H9 (cell line): ENCODE results near the gene NUDT3. TPM values are rescaled to one million over a fixed set of nuclear protein-coding genes. Genes with fewer than 3 reads are reported as not detected.
A peak's percentile ranks its signal among the peaks of the same experiment; 100 is the strongest.

Experiments
- DNase-seq: peaks from one replicate; pipeline ENCODE4 v3.0.0-alpha.2; 2017
- H2AFZ ChIP-seq: one replicate; pipeline ENCODE4 v1.6.1; 2013; ENCODE audit warnings: mild to moderate bottlenecking, low read length, control low read depth, moderate library complexity
- H2AK5ac ChIP-seq: 2 replicates; pipeline ENCODE4 v1.6.1; 2013; ENCODE audit warnings: low read length, control low read depth, mixed read lengths; ENCODE audit not compliant: insufficient read length
- H2BK120ac ChIP-seq: one replicate; pipeline ENCODE4 v1.6.1; 2013; ENCODE audit warnings: low read depth, mild to moderate bottlenecking, low read length, control low read depth, inconsistent platforms; ENCODE audit not compliant: poor library complexity, severe bottlenecking
- H2BK12ac ChIP-seq: 2 replicates; pipeline ENCODE4 v1.6.1; 2013; ENCODE audit warnings: low read length, control low read depth, mixed read lengths, low read depth; ENCODE audit not compliant: insufficient read length
- H2BK15ac ChIP-seq: 2 replicates; pipeline ENCODE4 v1.6.1; 2013; ENCODE audit warnings: low read depth, low read length, control low read depth
- H2BK20ac ChIP-seq: one replicate; pipeline ENCODE4 v1.6.1; 2013; ENCODE audit warnings: low read depth, mild to moderate bottlenecking, low read length, control low read depth, inconsistent platforms; ENCODE audit not compliant: poor library complexity, severe bottlenecking
- H2BK5ac ChIP-seq: 2 replicates; pipeline ENCODE4 v1.6.1; 2013; ENCODE audit warnings: low read length, control low read depth, mixed read lengths; ENCODE audit not compliant: insufficient read length
- H3K14ac ChIP-seq: 2 replicates; pipeline ENCODE4 v1.6.1; 2013; ENCODE audit warnings: low read length, control low read depth; ENCODE audit not compliant: insufficient read depth
- H3K18ac ChIP-seq: 2 replicates; pipeline ENCODE4 v1.6.1; 2013; ENCODE audit warnings: low read depth, mild to moderate bottlenecking, mixed read lengths, low read length, control low read depth; ENCODE audit not compliant: insufficient read length
- H3K23ac ChIP-seq: 2 replicates; pipeline ENCODE4 v1.6.1; 2013; ENCODE audit warnings: low read length, control low read depth, mixed read lengths, low read depth; ENCODE audit not compliant: insufficient read length
- H3K23me2 ChIP-seq: 2 replicates; pipeline ENCODE4 v1.6.1; 2013; ENCODE audit warnings: low read depth, mild to moderate bottlenecking, mixed read lengths, low read length, control low read depth; ENCODE audit not compliant: insufficient read length, poor library complexity, severe bottlenecking
- H3K27ac ChIP-seq: 2 replicates; pipeline ENCODE4 v1.5.1; 2013; ENCODE audit warnings: low read length, control low read depth, mixed read lengths, low read depth; ENCODE audit not compliant: insufficient read length
- H3K27me3 ChIP-seq: 2 replicates; pipeline ENCODE4 v1.6.1; 2013; ENCODE audit warnings: low read length, control low read depth, inconsistent platforms; ENCODE audit not compliant: insufficient read depth
- H3K4ac ChIP-seq: 2 replicates; pipeline ENCODE4 v1.6.1; 2013; ENCODE audit warnings: low read depth, mild to moderate bottlenecking, control low read depth, inconsistent platforms, low read length, moderate library complexity
- H3K4me1 ChIP-seq: 2 replicates; pipeline ENCODE4 v1.6.1; 2013; ENCODE audit warnings: low read length, control low read depth, inconsistent platforms; ENCODE audit not compliant: insufficient read depth
- H3K4me2 ChIP-seq: 2 replicates; pipeline ENCODE4 v1.6.1; 2013; ENCODE audit warnings: low read length, control low read depth, mixed read lengths; ENCODE audit not compliant: insufficient read length, insufficient read depth
- H3K56ac ChIP-seq: 2 replicates; pipeline ENCODE4 v1.6.1; 2013; ENCODE audit warnings: low read depth, mild to moderate bottlenecking, mixed read lengths, low read length, control low read depth; ENCODE audit not compliant: insufficient read length
- H3K79me1 ChIP-seq: 2 replicates; pipeline ENCODE4 v1.6.1; 2013; ENCODE audit warnings: low read depth, mild to moderate bottlenecking, moderate library complexity, low read length, control low read depth, inconsistent platforms; ENCODE audit not compliant: insufficient read depth, poor library complexity, severe bottlenecking
- H3K79me2 ChIP-seq: 2 replicates; pipeline ENCODE4 v1.6.1; 2013; ENCODE audit warnings: low read length, control low read depth, inconsistent platforms; ENCODE audit not compliant: insufficient read depth
- H3K9ac ChIP-seq: 2 replicates; pipeline ENCODE4 v1.6.1; 2013; ENCODE audit warnings: low read length, control low read depth, mixed read lengths; ENCODE audit not compliant: insufficient read length; ENCODE audit errors: extremely low read depth
- H3K9me3 ChIP-seq: one replicate; pipeline ENCODE4 v1.6.1; 2013; ENCODE audit warnings: low read depth, low read length, inconsistent platforms; ENCODE audit not compliant: control insufficient read depth
- H3T11ph ChIP-seq: one replicate; pipeline ENCODE4 v1.6.1; 2013; ENCODE audit warnings: mild to moderate bottlenecking, low read length, control low read depth, inconsistent platforms
- H4K20me1 ChIP-seq: one replicate; pipeline ENCODE4 v1.6.1; 2013; ENCODE audit not compliant: control insufficient read depth, insufficient read length, insufficient read depth
- H4K5ac ChIP-seq: 2 replicates; pipeline ENCODE4 v1.6.1; 2013; ENCODE audit warnings: low read depth, mild to moderate bottlenecking, mixed read lengths, low read length, control low read depth; ENCODE audit not compliant: insufficient read length
- H4K8ac ChIP-seq: replicated peaks from 2 replicates; pipeline ENCODE4 v1.6.1; 2013; ENCODE audit warnings: low read length, control low read depth, mixed read lengths, low read depth; ENCODE audit not compliant: insufficient read length
- H4K91ac ChIP-seq: 2 replicates; pipeline ENCODE4 v1.6.1; 2013; ENCODE audit warnings: low read depth, mild to moderate bottlenecking, moderate library complexity, mixed read lengths, low read length, control low read depth; ENCODE audit not compliant: insufficient read length
- H3K27ac Mint-ChIP-seq, 3 experiments: 2 replicates in 2 of 3; 3 replicates in 1 of 3; pipeline ENCODE4 v1.8.0; 2020 to 2021; ENCODE audit warnings: mixed read lengths in 3 of 3, mild to moderate bottlenecking in 1 of 3, moderate library complexity in 1 of 3
- H3K27me3 Mint-ChIP-seq: 2 replicates; pipeline ENCODE4 v1.8.0; 2021; ENCODE audit warnings: low read depth, mild to moderate bottlenecking, moderate library complexity, mixed read lengths
- H3K36me3 Mint-ChIP-seq, 3 experiments: 2 replicates in 2 of 3; 3 replicates in 1 of 3; pipeline ENCODE4 v1.8.0; 2020 to 2021; ENCODE audit warnings: low read depth in 3 of 3, mixed read lengths in 3 of 3; ENCODE audit not compliant: insufficient read depth in 1 of 3
- H3K4me1 Mint-ChIP-seq, 2 experiments: 2 replicates each; pipeline ENCODE4 v1.8.0; 2020; ENCODE audit warnings: mixed read lengths in 2 of 2
- H3K4me3 Mint-ChIP-seq, 2 experiments: 2 replicates in 1 of 2; 3 replicates in 1 of 2; pipeline ENCODE4 v1.8.0; 2020 to 2021; ENCODE audit warnings: mild to moderate bottlenecking in 2 of 2, mixed read lengths in 2 of 2, moderate library complexity in 1 of 2
- H3K9me3 Mint-ChIP-seq, 2 experiments: 2 replicates in 1 of 2; 3 replicates in 1 of 2; pipeline ENCODE4 v1.8.0; 2020; ENCODE audit warnings: mild to moderate bottlenecking in 2 of 2, mixed read lengths in 2 of 2, moderate library complexity in 1 of 2
- WGBS: extraction: QIAGEN DNeasy Blood & Tissue Kit; methylation state at CpG from one replicate; pipeline ENCODE4 v1.1.7; 2013; ENCODE audit warnings: missing lambda C conversion rate, low lambda C conversion rate, mixed read lengths; ENCODE audit not compliant: insufficient read length; ENCODE audit errors: extremely low coverage; 5-methylcytosine and 5-hydroxymethylcytosine counted together
- total RNA-seq: library from RNA; stranded (reverse); gene quantifications from 2 replicates; pipeline ENCODE4 v1.2.1, GENCODE V29; 2021
- TF ChIP-seq, protein P1 (sequence below): fragments of 200-600 bp; sonication (generic); conservative IDR thresholded peaks from 3 replicates; pipeline ENCODE4 v1.8.0; 2021; ENCODE audit warnings: antibody characterized with exemption, mild to moderate bottlenecking

NUDT3 gene
- total RNA-seq, 1 experiment from 2014 or later = 23.6 TPM

DNA sequence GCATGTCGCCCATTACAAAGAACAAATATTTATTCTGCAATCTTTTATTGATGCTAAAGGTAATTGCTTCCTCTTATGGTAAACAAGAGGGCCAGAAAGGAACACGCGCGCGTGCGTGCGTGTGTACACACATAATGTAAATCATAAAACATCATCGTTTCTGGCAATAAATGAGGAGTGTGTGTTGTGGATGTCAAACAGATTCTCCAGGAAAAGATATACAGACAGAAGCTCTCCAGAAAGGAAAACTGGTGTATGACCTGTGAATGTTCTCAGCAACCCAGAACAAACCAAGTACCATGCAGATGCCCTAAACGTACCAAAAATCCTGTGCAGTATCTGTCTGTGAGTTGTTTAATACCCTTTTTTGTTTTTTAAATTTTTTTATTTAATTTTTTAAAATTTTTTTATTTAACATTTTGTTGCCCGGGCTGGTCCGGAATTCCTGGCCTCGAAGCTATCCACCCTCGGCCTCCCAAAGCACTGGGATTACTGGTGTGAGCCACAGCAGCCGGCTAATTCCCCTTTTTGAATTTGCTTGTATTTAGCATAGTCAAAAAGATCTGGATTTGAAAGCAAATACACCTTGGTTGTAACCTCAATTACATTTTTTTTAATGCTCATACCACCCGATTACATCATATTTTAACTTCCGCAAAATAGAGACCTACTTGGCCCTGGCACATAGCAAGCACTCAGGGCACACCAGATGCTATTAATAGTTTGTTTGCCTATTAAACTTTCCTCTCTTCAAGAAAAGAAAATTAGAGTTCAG is 909 bp upstream of the NUDT3 start:
- H4K20me1 ChIP-seq = no peaks in the 10 kb centered on the region
- H2BK5ac ChIP-seq = no peak overlapping the region
- H3K9me3 ChIP-seq = no peaks in the 10 kb centered on the region
- no peak overlapping the region for H2BK12ac ChIP-seq
- no peak overlapping the region for H3K14ac ChIP-seq
- H3K56ac ChIP-seq = no peak overlapping the region
- H2BK15ac ChIP-seq = no peak overlapping the region
- H3T11ph ChIP-seq = no peak overlapping the region
- H2BK20ac ChIP-seq = no peak overlapping the region
- no peak overlapping the region for H3K18ac ChIP-seq
- peaks cover 17 to 19% of the 10 kb centered on the region in 2 experiments for H3K4me1 Mint-ChIP-seq
- TF ChIP-seq, protein P1, sequence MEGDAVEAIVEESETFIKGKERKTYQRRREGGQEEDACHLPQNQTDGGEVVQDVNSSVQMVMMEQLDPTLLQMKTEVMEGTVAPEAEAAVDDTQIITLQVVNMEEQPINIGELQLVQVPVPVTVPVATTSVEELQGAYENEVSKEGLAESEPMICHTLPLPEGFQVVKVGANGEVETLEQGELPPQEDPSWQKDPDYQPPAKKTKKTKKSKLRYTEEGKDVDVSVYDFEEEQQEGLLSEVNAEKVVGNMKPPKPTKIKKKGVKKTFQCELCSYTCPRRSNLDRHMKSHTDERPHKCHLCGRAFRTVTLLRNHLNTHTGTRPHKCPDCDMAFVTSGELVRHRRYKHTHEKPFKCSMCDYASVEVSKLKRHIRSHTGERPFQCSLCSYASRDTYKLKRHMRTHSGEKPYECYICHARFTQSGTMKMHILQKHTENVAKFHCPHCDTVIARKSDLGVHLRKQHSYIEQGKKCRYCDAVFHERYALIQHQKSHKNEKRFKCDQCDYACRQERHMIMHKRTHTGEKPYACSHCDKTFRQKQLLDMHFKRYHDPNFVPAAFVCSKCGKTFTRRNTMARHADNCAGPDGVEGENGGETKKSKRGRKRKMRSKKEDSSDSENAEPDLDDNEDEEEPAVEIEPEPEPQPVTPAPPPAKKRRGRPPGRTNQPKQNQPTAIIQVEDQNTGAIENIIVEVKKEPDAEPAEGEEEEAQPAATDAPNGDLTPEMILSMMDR = no peak
- H3K27me3 ChIP-seq = no peaks in the 10 kb centered on the region
- no peak overlapping the region for H4K91ac ChIP-seq
- H3K36me3 Mint-ChIP-seq = peaks cover 4 to 11% (median 5%) of the 10 kb centered on the region in 3 experiments
- peaks cover 12 to 14% of the 10 kb centered on the region in 2 experiments for H3K9me3 Mint-ChIP-seq
- WGBS = 100% methylated on average over 2 of the region's 16 CpGs
- peak overlapping the region; percentile 58 for H3K4me2 ChIP-seq
- H3K27ac ChIP-seq = no peak overlapping the region
- H3K4ac ChIP-seq = no peak overlapping the region
- H3K4me1 ChIP-seq = no peaks in the 10 kb centered on the region
- H4K8ac ChIP-seq = no peak overlapping the region
- peak overlapping the region; percentile 31 to 72; a peak in 4 of 5 replicates for H3K4me3 Mint-ChIP-seq
- DNase-seq = no peak
- H2BK120ac ChIP-seq = no peak overlapping the region
- H4K5ac ChIP-seq = no peak overlapping the region
- H2AFZ ChIP-seq = no peak overlapping the region
- H2AK5ac ChIP-seq = no peak overlapping the region
- H3K23ac ChIP-seq = no peak overlapping the region
- no peak overlapping the region for H3K27ac Mint-ChIP-seq
- H3K79me1 ChIP-seq = no peaks in the 10 kb centered on the region
- peaks cover 4% of the 10 kb centered on the region; the same call in 1 of the 2 replicates for H3K27me3 Mint-ChIP-seq
- H3K79me2 ChIP-seq = peaks cover 12% of the 10 kb centered on the region; the same call in 1 of the 2 replicates
- peaks cover 9% of the 10 kb centered on the region for H3K23me2 ChIP-seq
- H3K9ac ChIP-seq = no peak overlapping the region
